AG10803 (cell line): ENCODE data around the gene ACTL10.

Source experiments
- DNase-seq: peaks from one replicate; pipeline ENCODE4 v3.0.0; 2010; ENCODE audit warnings: low read depth
- H3K4me3 ChIP-seq: 2 replicates; pipeline ENCODE4 v1.5.1; 2011; ENCODE audit warnings: mild to moderate bottlenecking, low read length, control low read depth
- CTCF ChIP-seq: conservative IDR thresholded peaks from 2 replicates; pipeline ENCODE4 v1.5.1; 2011; ENCODE audit warnings: mild to moderate bottlenecking, low read length, control low read depth, inconsistent platforms

Gene ACTL10

GRCh38 chr20:33709905-33710541 is 43.3 kb downstream of the ACTL10 start:
- DNase-seq = no peak
- no peak for TF ChIP-seq CTCF
- no peak overlapping the region for H3K4me3 ChIP-seq

GRCh38 chr20:33710681-33711445 is 44.1 kb downstream of the ACTL10 start:
- TF ChIP-seq CTCF = no peak
- no peak for DNase-seq
- H3K4me3 ChIP-seq = no peak overlapping the region

- H3K4me3 ChIP-seq = no peak overlapping the region
- TF ChIP-seq CTCF = no peak
- no peak for DNase-seq
These were observed 44.6 kb downstream of the ACTL10 start for GRCh38 chr20:33711446-33711738.

GRCh38 chr20:33713865-33714367 is 47.2 kb downstream of the ACTL10 start:
- TF ChIP-seq CTCF = no peak
- H3K4me3 ChIP-seq = no peak overlapping the region
- DNase-seq = no peak

GRCh38 chr20:33716498-33716897 is 49.8 kb downstream of the ACTL10 start:
- H3K4me3 ChIP-seq = no peak overlapping the region
- DNase-seq = no peak
- no peak for TF ChIP-seq CTCF
